Neural cell (in vitro differentiated cells): ENCODE data around the gene GRID1. TPM values are rescaled to one million over a fixed set of nuclear protein-coding genes. Genes with fewer than 3 reads are reported as not detected.

Experiments
- H2AFZ ChIP-seq: fragments of 200-600, 300-800 bp; sonication (generic), shearing (Covaris generic); 2 replicates; pipeline ENCODE4 v1.6.0; 2014; ENCODE audit warnings: low read depth, mild to moderate bottlenecking, antibody characterized with exemption, low read length, moderate library complexity
- H3F3A ChIP-seq: fragments of 200-600 bp; shearing (Covaris generic); 2 replicates; pipeline ENCODE4 v1.6.1; 2016; ENCODE audit warnings: mild to moderate bottlenecking, moderate library complexity, mixed read lengths, antibody characterized with exemption, low read length; ENCODE audit not compliant: insufficient read depth, poor library complexity, severe bottlenecking
- H3K27ac ChIP-seq: fragments of 200-600, 300-800 bp; sonication (generic), shearing (Covaris generic); 2 replicates; pipeline ENCODE4 v1.5.1; 2014; ENCODE audit warnings: mild to moderate bottlenecking, low read length, moderate library complexity
- H3K27me3 ChIP-seq: fragments of 300-800, 200-600 bp; sonication (generic), shearing (Covaris generic); 2 replicates; pipeline ENCODE4 v1.6.0; 2014; ENCODE audit warnings: mild to moderate bottlenecking, low read depth, low read length, moderate library complexity; ENCODE audit not compliant: insufficient read depth
- H3K36me3 ChIP-seq: fragments of 300-800, 200-600 bp; sonication (generic), shearing (Covaris generic); 2 replicates; pipeline ENCODE4 v1.5.1; 2014; ENCODE audit warnings: mild to moderate bottlenecking, antibody characterized with exemption, low read length, moderate library complexity; ENCODE audit not compliant: insufficient read depth
- H3K4me2 ChIP-seq: fragments of 300-800, 200-600 bp; sonication (generic), shearing (Covaris generic); 2 replicates; pipeline ENCODE4 v1.6.0; 2014; ENCODE audit warnings: mild to moderate bottlenecking, low read length
- H3K4me3 ChIP-seq: fragments of 300-800, 200-600 bp; sonication (generic), shearing (Covaris generic); 2 replicates; pipeline ENCODE4 v1.5.1; 2014; ENCODE audit warnings: mild to moderate bottlenecking, low read length, moderate library complexity
- H3K79me2 ChIP-seq: fragments of 200-600 bp; shearing (Covaris generic); replicated peaks from 2 replicates; pipeline ENCODE4 v1.6.0; 2014; ENCODE audit warnings: mild to moderate bottlenecking, low read length, moderate library complexity; ENCODE audit not compliant: insufficient read depth
- H3K9ac ChIP-seq: fragments of 300-800, 200-600 bp; sonication (generic), shearing (Covaris generic); 2 replicates; pipeline ENCODE4 v1.6.1; 2016; ENCODE audit warnings: mild to moderate bottlenecking, low read length, mixed read lengths
- H3K9me2 ChIP-seq: fragments of 200-600 bp; shearing (Covaris generic); 2 replicates; pipeline ENCODE4 v1.6.1; 2016; ENCODE audit warnings: mild to moderate bottlenecking, low read length, mixed read lengths; ENCODE audit not compliant: insufficient read depth
- H3K9me3 ChIP-seq: fragments of 200-600, 300-800 bp; sonication (generic), shearing (Covaris generic); 2 replicates; pipeline ENCODE4 v1.6.1; 2016; ENCODE audit warnings: mild to moderate bottlenecking, mixed run types, low read length, moderate library complexity, mixed read lengths
- H4K20me1 ChIP-seq: fragments of 200-600 bp; shearing (Covaris generic); 2 replicates; pipeline ENCODE4 v1.6.1; 2016; ENCODE audit warnings: mild to moderate bottlenecking, mixed run types; ENCODE audit not compliant: insufficient read depth
- CTCF ChIP-seq: fragments of 450-650 bp; IDR thresholded peaks from 2 replicates; pipeline ENCODE4 v1.5.1; 2014; ENCODE audit warnings: antibody characterized with exemption, mild to moderate bottlenecking, moderate library complexity; ENCODE audit not compliant: poor library complexity, severe bottlenecking
- EP300 ChIP-seq: fragments of 450-650 bp; conservative IDR thresholded peaks from 2 replicates; pipeline ENCODE4 v1.6.1; 2014; ENCODE audit warnings: antibody characterized with exemption, mild to moderate bottlenecking, moderate library complexity; ENCODE audit not compliant: poor library complexity, severe bottlenecking
- EZH2 ChIP-seq: fragments of 200-600, 300-800 bp; shearing (Covaris generic), sonication (generic); IDR thresholded peaks from 2 replicates; pipeline ENCODE4 v1.6.1; 2014; ENCODE audit warnings: antibody characterized with exemption, low read length, borderline replicate concordance, mild to moderate bottlenecking; ENCODE audit not compliant: insufficient read depth, poor library complexity, severe bottlenecking
- MXI1 ChIP-seq: fragments of 450-650 bp; conservative IDR thresholded peaks from 2 replicates; pipeline ENCODE4 v1.6.1; 2014; ENCODE audit warnings: antibody characterized with exemption, mild to moderate bottlenecking; ENCODE audit not compliant: poor library complexity, severe bottlenecking
- POLR2AphosphoS5 ChIP-seq: IDR thresholded peaks from 2 replicates; pipeline ENCODE4 v1.6.1; 2012
- RAD21 ChIP-seq: fragments of 450-650 bp; conservative IDR thresholded peaks from 2 replicates; pipeline ENCODE4 v1.6.1; 2014; ENCODE audit warnings: antibody characterized with exemption, mild to moderate bottlenecking, moderate library complexity
- REST ChIP-seq: IDR thresholded peaks from 2 replicates; pipeline ENCODE4 v1.6.1; 2012; ENCODE audit warnings: borderline replicate concordance
- SMC3 ChIP-seq: fragments of 450-650 bp; conservative IDR thresholded peaks from 2 replicates; pipeline ENCODE4 v1.6.1; 2014; ENCODE audit warnings: antibody characterized with exemption, mild to moderate bottlenecking, moderate library complexity; ENCODE audit not compliant: poor library complexity
- TAF1 ChIP-seq: IDR thresholded peaks from 2 replicates; pipeline ENCODE4 v1.6.1; 2012; ENCODE audit warnings: low read depth
- polyA plus RNA-seq: library from polyadenylated mRNA; depleted of rRNA; stranded (reverse); fragments of >200 nt; gene quantifications from 2 replicates; pipeline ENCODE4 v1.2.3, GENCODE V29; 2014

Gene GRID1
- polyA plus RNA-seq, 1 donor from 2014 or later, result 7.3 TPM

GRCh38 chr10:86186633-86187032 is 180.0 kb downstream of the GRID1 start:
- Histone ChIP-seq H3K27me3 (no peaks in the 10 kb centered on the region), H3K9ac (no peak overlapping the region), H3K4me3 (no peak overlapping the region), H3K36me3 (no peaks in the 10 kb centered on the region), H3K27ac (no peak overlapping the region), H3K9me2 (no peaks in the 10 kb centered on the region), H3K4me2 (no peak overlapping the region), H3K9me3 (no peaks in the 10 kb centered on the region), H3F3A (no peaks in the 10 kb centered on the region), H2AFZ (no peak overlapping the region), H4K20me1 (no peaks in the 10 kb centered on the region), H3K79me2 (no peaks in the 10 kb centered on the region)
- TF ChIP-seq REST (no peak), EZH2 (no peak), CTCF (no peak), MXI1 (no peak), SMC3 (no peak), TAF1 (no peak)

- no peaks in the 10 kb centered on the region for H3K9me3 ChIP-seq
- H3K79me2 ChIP-seq, result no peaks in the 10 kb centered on the region
- H3K9me2 ChIP-seq, result no peaks in the 10 kb centered on the region
- H2AFZ ChIP-seq, result no peak overlapping the region
- no peak overlapping the region for H3K4me2 ChIP-seq
- no peak overlapping the region for H3K27ac ChIP-seq
- H3K27me3 ChIP-seq, result no peaks in the 10 kb centered on the region
- H4K20me1 ChIP-seq, result no peaks in the 10 kb centered on the region
- no peak for TF ChIP-seq EZH2
- no peak for TF ChIP-seq REST
- no peak for TF ChIP-seq POLR2AphosphoS5
- no peak for TF ChIP-seq CTCF
- TF ChIP-seq TAF1, result no peak
- no peak for TF ChIP-seq EP300
- TF ChIP-seq SMC3, result no peak
- TF ChIP-seq RAD21, result no peak
- TF ChIP-seq MXI1, result no peak
- H3K4me3 ChIP-seq, result no peak overlapping the region
- no peaks in the 10 kb centered on the region for H3F3A ChIP-seq
- no peaks in the 10 kb centered on the region for H3K36me3 ChIP-seq
- no peak overlapping the region for H3K9ac ChIP-seq
These were observed 184.0 kb downstream of the GRID1 start for GRCh38 chr10:86182595-86182994.
